ENCODE measurements around the gene DENND1B.

- TF ChIP-seq EZH2 (IDR thresholded peaks at IDR 0.05; ENCODE audit: low read depth) (no peak), CTCF (conservative IDR thresholded peaks at IDR 0.05) (no peak)
These were observed 214.2 kb downstream of the DENND1B start for GRCh38 chr1:197561041-197561440.
